K562 (cell line): ENCODE results near the gene TOM1L2. TPM values are rescaled to one million over a fixed set of nuclear protein-coding genes. Genes with fewer than 3 reads are reported as not detected.

ENCODE experiments used
- ATF1 ChIP-seq, 2 experiments: fragments of 450-650 bp in 1 of 2; IDR thresholded peaks; 2 replicates each; pipeline ENCODE4 v1.6.1; 2016; ENCODE audit warnings: missing compliant biosample characterization in 1 of 2, missing genetic modification characterization in 1 of 2
- DLX4 ChIP-seq: fragments of 250-450 bp; sonication (Bioruptor Pico); IDR thresholded peaks from 2 replicates; pipeline ENCODE4 v1.6.1; 2021; ENCODE audit warnings: mild to moderate bottlenecking
- EP400 ChIP-seq: fragments of 450-650 bp; IDR thresholded peaks from 2 replicates; pipeline ENCODE4 v1.6.1; 2017; ENCODE audit warnings: antibody characterized with exemption, mild to moderate bottlenecking, moderate library complexity
- FOSL1 ChIP-seq: fragments of 200-800 bp; sonication (Bioruptor generic); conservative IDR thresholded peaks from 2 replicates; pipeline ENCODE4 v1.6.1; 2016; ENCODE audit warnings: missing genetic modification characterization, missing compliant biosample characterization
- FOXO4 ChIP-seq: fragments of 450-650 bp; formaldehyde crosslinking; IDR thresholded peaks from 2 replicates; pipeline ENCODE4 v1.4.0; 2020; ENCODE audit warnings: mild to moderate bottlenecking, moderate library complexity
- HNRNPH1 ChIP-seq: fragments of 200-400 bp; formaldehyde crosslinking; optimal IDR thresholded peaks from 2 replicates; pipeline ENCODE3; 2017; ENCODE audit warnings: low read depth, mild to moderate bottlenecking, low read length, moderate library complexity
- ILF3 ChIP-seq: fragments of 450-650 bp; IDR thresholded peaks from 2 replicates; pipeline ENCODE4 v1.6.1; 2018; ENCODE audit warnings: antibody characterized with exemption, mild to moderate bottlenecking, moderate library complexity, borderline replicate concordance
- JUNB ChIP-seq: fragments of 450-650 bp; formaldehyde crosslinking; conservative IDR thresholded peaks from 2 replicates; pipeline ENCODE4 v1.4.0; 2020; ENCODE audit warnings: mild to moderate bottlenecking
- MTA1 ChIP-seq: fragments of 450-650 bp; IDR thresholded peaks from 2 replicates; pipeline ENCODE4 v1.6.1; 2017; ENCODE audit warnings: borderline replicate concordance
- RBM25 ChIP-seq: fragments of 200-400 bp; formaldehyde crosslinking; IDR thresholded peaks from 2 replicates; pipeline ENCODE4 v1.6.1; 2018; ENCODE audit warnings: low read length, low read depth, moderate library complexity; ENCODE audit not compliant: severe bottlenecking
- ZNF121 ChIP-seq: sonication (generic); formaldehyde crosslinking; conservative IDR thresholded peaks from 2 replicates; pipeline ENCODE4 v1.8.0; 2022; ENCODE audit warnings: missing genetic modification reagents
- polyA plus RNA-seq, 8 experiments: library from polyadenylated mRNA; depleted of rRNA in 4 of 8; stranded (reverse) in 5 of 8; unstranded in 3 of 8; fragments of >200 nt; fragmentation: Nextera tagmentation in 2 of 8; fragmentation: Illumina TruSeq in 1 of 8; extraction: Ambion mirVana in 2 of 8; extraction: Trizol in 1 of 8; gene quantifications; 2 replicates each; pipeline versions ENCODE4 v1.2.1 to v1.2.3, GENCODE V29; 2011 to 2014; ENCODE audit warnings: inconsistent platforms in 1 of 8, missing spikeins in 1 of 8
- total RNA-seq, 7 experiments: library from RNA; depleted of rRNA in 6 of 7; stranded (reverse); fragments of >200 nt in 6 of 7; fragmentation: Illumina TruSeq in 2 of 7; extraction: Trizol in 2 of 7; gene quantifications; 2 replicates each; pipeline versions ENCODE4 v1.2.1 to v1.2.3, GENCODE V29; 2011 to 2021; ENCODE audit warnings: low replicate concordance in 1 of 7
- TF ChIP-seq, protein P1 (sequence below), 2 experiments: fragments of 450-650 bp in 1 of 2; sonication (generic) in 1 of 2; formaldehyde crosslinking in 1 of 2; IDR thresholded peaks; 2 replicates each; pipeline versions ENCODE4 v1.7.1 to v1.9.0; 2016 to 2022; ENCODE audit warnings: inconsistent platforms in 1 of 2, mild to moderate bottlenecking in 1 of 2, missing genetic modification reagents in 1 of 2

Gene TOM1L2
- total and polyA plus RNA-seq, 9 of the 15 experiments (the other 6 are each of a cell fraction or from before 2014, with no cell fraction given), result 0.07 to 6.0 (median 2.5) TPM

GRCh38 chr17:17833658-17834357, 138.4 kb downstream of the TOM1L2 start (continued):
- TF ChIP-seq, protein P1, sequence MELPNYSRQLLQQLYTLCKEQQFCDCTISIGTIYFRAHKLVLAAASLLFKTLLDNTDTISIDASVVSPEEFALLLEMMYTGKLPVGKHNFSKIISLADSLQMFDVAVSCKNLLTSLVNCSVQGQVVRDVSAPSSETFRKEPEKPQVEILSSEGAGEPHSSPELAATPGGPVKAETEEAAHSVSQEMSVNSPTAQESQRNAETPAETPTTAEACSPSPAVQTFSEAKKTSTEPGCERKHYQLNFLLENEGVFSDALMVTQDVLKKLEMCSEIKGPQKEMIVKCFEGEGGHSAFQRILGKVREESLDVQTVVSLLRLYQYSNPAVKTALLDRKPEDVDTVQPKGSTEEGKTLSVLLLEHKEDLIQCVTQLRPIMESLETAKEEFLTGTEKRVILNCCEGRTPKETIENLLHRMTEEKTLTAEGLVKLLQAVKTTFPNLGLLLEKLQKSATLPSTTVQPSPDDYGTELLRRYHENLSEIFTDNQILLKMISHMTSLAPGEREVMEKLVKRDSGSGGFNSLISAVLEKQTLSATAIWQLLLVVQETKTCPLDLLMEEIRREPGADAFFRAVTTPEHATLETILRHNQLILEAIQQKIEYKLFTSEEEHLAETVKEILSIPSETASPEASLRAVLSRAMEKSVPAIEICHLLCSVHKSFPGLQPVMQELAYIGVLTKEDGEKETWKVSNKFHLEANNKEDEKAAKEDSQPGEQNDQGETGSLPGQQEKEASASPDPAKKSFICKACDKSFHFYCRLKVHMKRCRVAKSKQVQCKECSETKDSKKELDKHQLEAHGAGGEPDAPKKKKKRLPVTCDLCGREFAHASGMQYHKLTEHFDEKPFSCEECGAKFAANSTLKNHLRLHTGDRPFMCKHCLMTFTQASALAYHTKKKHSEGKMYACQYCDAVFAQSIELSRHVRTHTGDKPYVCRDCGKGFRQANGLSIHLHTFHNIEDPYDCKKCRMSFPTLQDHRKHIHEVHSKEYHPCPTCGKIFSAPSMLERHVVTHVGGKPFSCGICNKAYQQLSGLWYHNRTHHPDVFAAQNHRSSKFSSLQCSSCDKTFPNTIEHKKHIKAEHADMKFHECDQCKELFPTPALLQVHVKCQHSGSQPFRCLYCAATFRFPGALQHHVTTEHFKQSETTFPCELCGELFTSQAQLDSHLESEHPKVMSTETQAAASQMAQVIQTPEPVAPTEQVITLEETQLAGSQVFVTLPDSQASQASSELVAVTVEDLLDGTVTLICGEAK (IDR thresholded peaks at IDR 0.05), result peak; percentile 54
- TF ChIP-seq, protein P1 (CRISPR knock-in tag; IDR thresholded peaks at IDR 0.05), result no peak
- TF ChIP-seq ATF1 (CRISPR knock-in tag; IDR thresholded peaks at IDR 0.05) (no peak), ATF1 (tag; IDR thresholded peaks at IDR 0.05) (no peak), FOXO4 (CRISPR knock-in tag) (no peak), EP400 (peak; percentile 17; the same call in 1 of the 2 replicates), MTA1 (no peak), FOSL1 (tag) (no peak), JUNB (CRISPR knock-in tag) (no peak), HNRNPH1 (no peak), ILF3 (no peak), RBM25 (peak; percentile 33), DLX4 (CRISPR knock-in tag) (no peak), ZNF121 (CRISPR knock-in tag) (0 out of 2 replicates have a peak, but pooled peaks have one; percentile 25)
